ENCODE measurements around the gene RBM43. TPM values are rescaled to one million over a fixed set of nuclear protein-coding genes. Genes with fewer than 3 reads are reported as not detected.
"Not testable (repeated sequence)": the region's sequence is repeated elsewhere in the genome, so short reads cannot be mapped to it uniquely, and the experiment has no call there.

The RBM43 gene
- polyA plus RNA-seq (2013, experiment 1 of 2; ENCODE audit: insufficient read length), result 2.8 TPM
- 3.7 TPM for polyA plus RNA-seq (2013, experiment 2 of 2; ENCODE audit: insufficient read length)

DNA sequence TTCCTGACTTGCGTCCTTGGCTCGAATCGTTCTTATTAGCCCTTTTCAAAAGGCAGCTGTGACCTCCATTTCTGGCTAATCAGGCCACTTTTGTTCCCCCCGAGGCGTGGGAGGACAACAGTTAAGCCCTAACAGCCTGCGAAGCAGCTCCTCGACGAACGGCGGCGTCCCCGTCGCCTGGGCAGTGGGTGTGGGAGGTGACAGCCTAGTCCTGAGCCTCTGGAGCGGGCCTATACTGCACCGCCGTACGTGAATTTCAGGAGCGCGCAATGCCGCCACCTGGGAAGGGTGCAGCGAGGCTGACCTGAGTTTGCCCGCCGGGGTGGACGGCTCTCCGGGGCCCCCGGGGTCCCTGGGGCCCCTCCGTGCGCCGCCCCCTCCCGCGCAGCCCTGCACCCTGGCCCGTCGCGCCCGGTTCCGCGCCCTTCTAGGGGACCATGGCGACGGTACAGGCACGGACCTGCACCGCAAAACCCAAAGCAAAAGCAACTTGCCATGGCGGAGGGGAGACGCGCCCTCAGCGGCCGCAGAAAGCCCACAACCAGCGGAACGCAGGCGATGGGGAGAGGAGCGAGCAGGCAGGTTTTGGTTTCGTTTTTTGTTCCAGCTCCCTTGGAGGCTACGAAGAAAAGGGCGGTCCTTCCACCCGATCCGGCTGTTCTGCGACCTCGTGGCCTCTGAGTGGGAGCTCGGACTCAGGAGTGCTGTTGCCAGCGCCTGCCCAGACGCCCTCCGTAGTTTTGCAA, at the start of gene RBM43:
Gene RBM43, minus strand, starts transcription at position 633 of the 746 bp plus-strand sequence. Its CDS starts 136 bp downstream, at position 497.
- peak; percentile 91 for DNase-seq

DNA sequence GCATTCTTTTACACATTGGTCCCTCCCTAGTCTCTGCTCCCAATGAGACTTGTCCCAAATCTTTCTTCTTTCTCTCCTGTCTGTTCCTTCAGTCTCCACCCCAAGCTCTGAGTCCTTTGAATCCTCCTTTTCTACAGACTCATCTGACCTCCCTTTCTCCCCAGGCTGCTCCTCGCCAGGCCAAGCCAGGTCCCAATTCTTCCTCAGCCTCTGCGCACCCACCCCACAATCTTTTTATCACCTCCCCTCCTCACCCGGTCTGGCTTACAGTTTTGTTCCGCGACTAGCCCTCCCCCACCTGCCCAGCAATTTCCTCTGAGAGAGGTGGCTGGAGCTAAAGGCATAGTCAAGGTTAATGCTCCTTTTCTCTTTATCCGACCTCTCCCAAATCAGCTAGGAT, 48.6 kb upstream of the RBM43 start:
- not testable (repeated sequence) for DNase-seq

DNA sequence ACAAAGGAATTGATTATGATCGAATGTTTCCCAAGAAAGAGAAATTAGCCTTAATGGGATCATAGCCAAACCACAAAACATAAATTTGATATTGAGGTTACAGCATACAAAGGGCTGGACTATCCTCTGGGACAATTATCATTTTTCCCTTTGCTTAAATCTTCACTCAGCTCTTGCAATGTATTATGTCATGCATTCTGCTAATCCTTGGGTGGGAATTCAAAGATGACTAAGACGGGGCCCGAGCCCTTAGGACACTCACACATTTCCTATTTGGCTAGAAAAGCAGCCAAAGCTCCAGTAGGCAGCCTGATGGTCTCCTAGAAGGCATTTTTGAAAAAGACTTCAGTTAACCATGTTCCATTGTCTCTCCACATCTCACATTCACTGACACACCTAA, 45.0 kb upstream of the RBM43 start:
- peak; percentile 94 for DNase-seq

DNA sequence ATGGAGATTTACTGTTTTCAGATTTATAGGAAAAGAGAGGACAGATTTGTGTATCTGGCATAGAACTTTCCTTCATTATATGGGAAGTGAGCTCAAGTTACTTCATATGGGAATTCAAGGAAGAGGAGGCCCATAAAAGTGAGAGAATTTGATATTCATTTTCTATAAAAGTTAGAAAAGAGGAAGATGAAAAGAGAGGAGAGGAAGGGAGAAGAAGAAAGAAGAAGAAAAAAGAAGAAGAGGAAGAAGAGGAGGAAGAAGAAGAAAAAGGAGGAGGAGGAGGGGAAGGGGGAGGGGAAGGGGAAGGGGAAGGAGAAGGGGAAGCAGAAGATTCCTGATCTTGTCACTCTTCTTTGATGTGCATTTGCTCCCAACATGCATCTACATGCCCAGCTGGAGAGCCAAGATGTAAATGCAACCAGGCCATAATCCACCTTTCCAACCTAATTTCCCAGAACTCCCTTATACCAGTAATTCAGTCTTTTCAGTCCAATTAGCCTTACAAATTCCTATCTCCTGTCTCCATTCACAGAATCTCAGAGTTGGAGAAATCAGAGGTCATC, 43.5 kb upstream of the RBM43 start:
- no peak for DNase-seq

DNA sequence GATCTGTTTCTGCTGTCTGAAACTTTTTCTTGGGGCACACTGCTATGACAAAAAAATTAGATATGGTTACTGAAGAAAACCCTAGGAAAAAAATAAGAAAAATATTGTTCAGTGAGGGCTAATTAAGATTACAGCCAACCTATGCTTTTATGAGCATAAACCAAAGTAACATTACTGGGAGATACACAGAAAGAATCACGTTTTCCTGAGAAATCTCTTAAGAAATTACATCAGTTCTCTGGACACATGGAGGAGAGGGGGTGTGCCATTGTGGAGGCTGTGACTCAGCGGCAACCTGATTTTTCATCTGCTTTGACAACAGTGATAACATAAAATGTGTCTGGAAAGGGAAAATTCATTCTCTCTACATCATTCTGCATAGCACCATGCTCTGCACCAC, 41.2 kb upstream of the RBM43 start:
- DNase-seq, result peak; percentile 88

DNA sequence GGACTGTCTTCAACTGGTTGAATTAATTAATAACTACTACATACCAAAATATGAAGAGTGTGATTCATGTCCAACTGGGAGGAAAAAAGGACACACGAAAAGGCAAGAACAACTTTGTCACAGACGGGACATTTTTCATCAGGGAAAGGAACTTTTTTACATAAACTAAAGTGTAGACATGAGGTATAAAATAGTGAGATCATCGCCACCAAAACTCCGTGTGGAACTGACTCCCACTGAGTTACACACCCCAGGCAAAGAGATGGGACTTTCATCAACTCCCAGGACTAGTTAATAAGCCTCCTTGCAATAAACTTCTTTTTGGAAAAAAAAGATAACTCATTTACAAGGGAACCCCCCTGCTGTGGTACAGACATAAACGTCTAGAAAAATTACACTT, 40.7 kb upstream of the RBM43 start:
- peak; percentile 51 for DNase-seq

DNA sequence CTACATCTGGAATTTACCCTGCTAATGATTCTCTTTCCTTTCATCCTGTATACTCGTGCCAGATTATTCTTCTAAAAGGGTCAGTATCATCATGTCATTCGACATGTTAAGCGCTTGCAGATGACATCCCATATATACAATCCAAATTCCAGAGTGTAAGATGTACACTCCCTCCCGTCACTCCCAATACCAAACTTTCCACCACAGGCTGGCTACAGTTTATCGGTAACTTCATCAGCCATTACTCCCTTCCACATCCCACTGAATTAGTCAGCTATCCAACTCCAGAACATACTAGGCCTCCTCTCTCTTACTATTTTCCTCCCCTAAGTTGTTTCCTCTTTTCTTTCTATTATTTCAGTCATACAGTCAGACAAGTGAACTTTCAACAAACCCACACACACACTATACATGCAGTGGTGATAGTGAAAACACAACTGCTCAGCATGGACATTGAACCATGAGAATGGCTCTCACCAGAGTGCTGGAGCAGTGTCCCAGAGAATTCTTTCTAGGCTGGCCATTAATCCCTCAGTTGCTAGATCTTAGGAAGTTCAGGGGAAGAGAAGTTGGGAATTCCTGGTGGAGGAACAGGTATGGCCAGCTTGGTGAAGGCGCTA, 38.4 kb upstream of the RBM43 start:
- no peak for DNase-seq

DNA sequence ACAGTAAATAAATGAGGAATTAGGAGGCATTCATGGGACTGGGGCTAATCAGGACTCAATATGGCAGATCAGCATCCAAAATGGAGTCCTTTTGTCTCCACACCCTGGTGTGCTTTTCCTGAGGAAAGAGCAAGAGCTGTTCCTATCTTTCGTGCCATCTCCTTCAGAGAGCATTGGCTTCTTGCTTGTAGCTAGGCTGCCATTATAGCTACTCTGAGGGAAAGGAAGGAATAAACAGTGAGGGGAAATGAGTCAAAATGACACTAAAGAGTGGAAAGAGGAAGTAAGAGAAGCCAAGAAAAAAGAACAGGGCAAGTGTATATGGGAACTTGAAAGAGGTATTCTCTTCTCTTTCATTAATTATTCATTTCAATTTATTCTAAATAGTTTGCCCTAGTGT, 36.2 kb upstream of the RBM43 start:
- DNase-seq, result no peak

DNA sequence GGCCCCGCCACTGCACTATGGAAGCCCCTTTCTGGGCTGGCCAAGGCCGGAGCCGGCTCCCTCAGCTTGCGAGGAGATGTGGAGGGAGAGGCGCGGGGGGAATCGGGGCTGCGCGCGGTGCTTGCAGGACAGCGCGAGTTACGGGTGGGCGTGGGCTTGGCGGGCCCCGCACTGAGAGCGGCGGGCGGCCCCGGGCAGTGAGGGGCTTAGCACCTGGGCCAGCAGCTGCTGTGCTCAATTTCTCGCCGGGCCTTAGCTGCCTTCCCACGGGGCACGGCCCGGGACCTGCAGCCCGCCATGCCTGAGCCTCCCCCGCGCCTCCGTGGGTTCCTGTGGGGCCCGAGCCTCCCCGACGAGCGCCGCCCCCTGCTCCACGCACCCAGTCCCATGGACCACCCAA, 34.3 kb upstream of the RBM43 start:
- not testable (repeated sequence) for DNase-seq

DNA sequence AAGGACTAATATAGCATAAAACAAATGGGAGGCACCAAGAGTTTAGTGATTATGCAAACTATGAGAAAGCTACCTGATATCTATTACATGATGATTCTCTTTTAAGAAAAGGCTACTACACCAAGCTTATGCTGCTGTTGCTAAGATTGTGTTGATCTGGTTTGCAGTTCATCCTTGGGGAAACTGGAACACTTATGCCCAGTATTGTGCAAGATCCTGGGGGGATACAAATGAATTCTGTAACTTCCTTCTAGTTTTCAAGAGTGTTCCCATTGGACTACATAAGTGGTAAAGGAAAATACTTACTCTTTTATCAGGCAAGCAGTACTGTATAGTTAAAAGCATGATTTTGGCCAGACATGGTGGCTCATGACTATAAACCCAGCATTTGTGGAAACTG, 30.9 kb upstream of the RBM43 start:
- no peak for DNase-seq

DNA sequence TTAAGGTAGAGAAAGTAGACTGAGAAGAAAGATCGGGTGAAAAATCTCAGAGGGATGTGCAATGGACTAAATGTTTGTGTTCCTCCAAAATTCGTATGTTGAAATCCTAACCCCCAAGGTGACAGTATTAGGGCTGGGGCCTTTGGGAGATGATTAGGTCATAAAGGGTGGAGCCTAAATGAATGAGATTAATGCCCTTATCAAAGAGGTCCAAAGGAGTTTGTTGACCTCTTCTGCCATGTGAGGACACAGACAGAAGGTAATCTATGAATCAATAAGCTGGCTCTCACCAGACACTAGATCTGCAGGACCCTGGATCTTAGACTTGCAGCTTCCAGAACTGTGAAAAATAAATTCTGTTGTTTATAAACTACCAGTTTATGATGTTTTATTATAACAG, 30.5 kb upstream of the RBM43 start:
- DNase-seq, result no peak

DNA sequence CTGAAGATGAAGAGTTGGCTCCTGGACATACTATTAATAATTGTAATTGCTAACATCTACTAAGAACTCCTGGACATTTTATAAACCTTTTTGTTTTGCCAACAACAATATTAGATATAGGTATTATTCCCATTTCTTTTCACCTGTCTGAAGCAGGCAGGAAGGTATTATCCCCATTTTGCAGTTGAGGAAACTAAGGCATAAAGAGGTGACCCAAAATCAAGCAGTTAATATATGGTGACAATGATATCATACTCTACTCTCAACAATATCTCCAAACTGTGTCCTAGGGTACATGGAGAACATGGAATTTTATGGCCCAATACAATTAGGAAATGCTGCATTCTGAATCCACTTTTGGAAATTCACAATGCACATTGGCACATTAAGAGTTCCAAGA, 29.6 kb upstream of the RBM43 start:
- DNase-seq, result no peak

DNA sequence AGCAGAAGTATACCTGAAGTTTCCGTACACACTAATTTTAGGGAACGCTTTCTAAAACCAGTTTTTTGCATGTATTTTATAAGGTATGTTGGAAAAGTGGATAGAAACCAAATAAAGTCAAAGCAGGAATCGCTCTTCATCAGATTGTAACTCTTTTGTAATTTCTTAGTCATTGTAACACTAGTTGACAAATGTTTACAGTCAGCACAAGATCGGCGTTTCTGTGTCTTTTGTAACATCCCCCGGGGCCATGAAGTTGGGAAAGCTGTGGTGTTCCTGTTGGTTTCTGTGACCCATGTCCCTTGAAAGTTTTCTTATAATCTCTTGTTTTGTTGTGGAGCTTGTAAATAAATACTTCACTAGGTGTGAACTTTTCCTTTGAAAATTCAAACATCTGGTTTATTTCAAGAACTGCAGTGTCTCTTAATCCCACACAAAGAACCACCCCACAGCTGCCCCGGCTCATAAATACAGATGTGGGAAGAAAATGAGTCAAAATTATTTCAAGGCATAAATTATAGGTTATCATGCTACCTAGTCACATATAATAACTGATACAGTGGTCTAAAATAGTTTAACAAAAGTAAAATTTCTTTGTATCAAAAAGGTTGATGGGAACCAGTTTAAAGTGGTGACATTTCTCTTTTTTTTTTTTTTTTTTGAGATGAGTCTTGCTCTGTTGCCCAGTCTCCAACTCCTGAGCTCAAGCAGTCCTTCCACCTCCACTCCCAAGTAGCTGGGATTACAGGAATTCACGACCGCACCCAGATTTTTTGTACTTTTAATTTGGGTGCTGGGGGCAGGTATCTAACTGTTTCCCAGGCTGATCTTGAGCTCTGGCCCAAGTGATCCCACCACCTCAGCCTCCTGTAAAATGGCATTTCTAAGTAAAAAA, 28.6 kb upstream of the RBM43 start:
- peak; percentile 36 for DNase-seq

DNA sequence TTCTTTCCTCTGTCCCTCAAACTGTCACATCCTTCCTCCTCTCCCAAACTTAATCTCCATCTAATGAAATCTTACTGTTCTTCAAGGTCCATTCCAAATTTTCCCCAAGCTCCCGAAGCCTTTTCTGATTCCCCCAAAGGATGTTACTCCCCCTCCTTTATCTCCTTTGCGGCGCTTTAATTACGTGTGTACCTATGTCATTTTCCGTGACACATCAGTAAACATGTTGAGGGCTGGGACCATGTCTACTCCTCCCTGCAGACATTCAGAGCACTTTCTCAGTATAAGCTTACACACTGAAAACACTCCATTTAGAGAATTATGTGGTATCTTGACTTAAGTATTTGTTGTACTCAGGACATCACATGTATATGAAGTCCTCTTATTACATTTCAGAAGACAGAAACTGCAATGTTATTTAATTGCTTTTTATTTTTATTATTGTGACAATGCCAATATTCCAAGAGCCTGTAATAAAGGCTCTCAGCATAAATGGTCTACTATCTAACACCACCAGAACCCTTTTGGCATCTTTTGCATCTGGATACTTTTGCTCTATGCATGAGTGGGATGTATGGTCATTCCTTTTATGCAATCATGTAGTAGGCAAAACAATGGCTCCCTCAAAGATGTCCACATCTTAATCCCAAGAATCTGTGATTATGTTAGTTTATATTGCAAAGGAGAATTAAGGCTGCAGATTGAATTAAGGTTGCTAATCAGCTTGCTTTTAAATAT, 26.0 kb upstream of the RBM43 start:
- DNase-seq, result no peak

DNA sequence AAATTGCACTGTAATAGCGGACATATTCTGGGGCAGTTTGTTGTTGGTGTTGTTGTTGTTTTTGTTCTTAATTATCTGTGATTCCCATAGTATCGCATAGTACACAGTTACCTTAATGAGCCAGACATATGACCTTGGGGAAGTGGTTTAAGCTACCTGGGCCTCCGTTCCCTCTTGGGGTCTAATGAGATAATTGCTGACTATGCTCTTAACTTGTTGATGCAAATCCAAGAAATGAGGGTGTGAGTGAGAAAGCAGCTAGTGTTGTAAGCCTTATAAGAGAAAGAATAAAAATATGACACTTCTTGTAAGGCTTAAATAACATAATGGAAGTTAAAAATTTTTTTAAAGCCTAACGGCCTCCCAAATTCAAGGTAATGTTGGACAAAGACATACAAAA, 20.7 kb upstream of the RBM43 start:
- no peak for DNase-seq

DNA sequence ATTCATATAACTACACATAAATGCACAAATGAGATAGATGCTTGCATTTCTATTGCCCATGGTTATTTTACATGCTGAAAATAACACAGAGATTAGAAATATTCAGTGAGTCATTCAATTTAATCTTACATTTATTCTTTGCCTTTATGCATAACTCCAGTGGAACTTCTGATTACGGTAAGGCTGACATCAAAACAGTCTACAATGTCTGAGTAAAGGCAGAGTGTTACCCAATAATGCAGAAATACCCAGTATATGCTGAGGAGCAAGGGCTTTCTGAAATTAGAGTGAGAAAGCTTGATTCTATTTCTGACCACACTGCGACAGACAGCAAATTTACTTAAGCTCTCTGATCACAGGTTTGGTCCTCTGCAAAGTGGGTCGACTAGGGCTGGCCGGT, 18.6 kb upstream of the RBM43 start:
- peak; percentile 41 for DNase-seq

DNA sequence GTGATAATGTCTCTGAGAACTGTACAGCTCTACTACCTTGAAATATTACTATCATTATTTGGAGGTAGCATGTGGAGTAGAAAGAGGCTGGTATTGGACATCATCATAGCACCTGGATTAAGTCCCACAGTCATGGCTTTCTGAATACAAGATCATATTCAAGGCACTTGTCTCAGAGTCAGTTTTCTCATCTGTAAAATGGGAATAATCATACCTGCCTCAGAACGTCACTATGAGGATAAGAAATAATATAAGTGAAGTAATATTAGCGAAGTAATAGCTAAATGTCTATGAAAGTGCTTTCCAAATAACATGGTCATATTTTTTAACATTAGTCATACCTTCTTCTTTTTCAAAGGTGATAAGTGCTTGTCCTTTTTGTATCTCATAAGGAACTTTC, 16.8 kb upstream of the RBM43 start:
- no peak for DNase-seq

DNA sequence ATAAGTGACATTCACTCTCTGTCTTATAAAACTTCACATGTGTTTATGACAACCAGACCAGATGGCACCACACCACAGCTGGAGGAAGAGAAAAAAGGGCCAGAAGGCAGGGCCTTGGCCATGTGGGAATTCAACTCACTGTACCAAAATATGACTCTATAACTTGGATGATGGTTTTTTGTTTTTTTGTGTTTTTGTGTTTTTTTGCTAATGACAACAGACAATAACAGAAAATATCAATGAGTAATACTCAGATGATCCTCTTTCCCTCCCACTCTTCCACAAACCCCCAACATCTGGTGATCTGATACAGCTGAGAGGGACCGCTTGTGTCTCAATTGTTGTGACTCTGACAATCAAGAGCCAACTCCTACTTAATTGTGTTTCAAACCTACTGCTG, 15.4 kb upstream of the RBM43 start:
- no peak for DNase-seq

DNA sequence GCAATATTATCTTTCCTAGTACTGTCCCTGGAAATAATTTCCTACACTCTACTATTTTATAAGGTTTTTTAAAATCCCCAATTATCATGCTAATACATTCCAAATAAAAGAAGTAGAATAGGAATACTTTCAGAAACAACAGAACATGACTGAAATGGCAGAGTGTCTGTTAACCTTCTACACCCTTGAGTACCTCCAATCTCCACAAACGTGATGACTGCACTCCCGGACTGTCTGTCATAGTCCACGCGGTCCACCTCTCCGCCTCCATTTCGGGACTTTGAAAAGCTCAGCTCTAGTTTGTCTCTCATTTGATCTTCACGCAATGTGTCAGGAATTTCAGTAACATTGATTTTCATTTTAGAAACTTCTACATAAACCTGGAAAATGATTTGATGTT, 13.6 kb upstream of the RBM43 start:
- DNase-seq, result no peak

DNA sequence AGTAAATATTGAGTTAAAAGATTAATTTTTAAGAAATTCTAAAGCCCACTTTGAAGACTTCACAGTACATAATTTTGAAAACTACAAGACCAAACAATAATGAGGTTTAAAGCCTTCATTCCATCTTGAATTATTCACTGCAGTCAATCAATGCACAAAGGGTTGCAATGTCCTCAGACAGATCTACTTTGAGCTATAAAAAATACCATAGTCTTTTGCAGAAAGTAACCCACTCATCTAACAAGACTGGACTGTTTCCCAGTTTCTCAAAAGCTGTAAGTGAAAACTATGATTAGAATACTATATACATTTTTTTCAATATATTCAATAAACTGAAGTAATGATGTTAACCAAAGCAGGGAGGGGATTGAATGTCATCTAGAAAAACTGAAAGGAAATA, 10.2 kb upstream of the RBM43 start:
- no peak for DNase-seq

DNA sequence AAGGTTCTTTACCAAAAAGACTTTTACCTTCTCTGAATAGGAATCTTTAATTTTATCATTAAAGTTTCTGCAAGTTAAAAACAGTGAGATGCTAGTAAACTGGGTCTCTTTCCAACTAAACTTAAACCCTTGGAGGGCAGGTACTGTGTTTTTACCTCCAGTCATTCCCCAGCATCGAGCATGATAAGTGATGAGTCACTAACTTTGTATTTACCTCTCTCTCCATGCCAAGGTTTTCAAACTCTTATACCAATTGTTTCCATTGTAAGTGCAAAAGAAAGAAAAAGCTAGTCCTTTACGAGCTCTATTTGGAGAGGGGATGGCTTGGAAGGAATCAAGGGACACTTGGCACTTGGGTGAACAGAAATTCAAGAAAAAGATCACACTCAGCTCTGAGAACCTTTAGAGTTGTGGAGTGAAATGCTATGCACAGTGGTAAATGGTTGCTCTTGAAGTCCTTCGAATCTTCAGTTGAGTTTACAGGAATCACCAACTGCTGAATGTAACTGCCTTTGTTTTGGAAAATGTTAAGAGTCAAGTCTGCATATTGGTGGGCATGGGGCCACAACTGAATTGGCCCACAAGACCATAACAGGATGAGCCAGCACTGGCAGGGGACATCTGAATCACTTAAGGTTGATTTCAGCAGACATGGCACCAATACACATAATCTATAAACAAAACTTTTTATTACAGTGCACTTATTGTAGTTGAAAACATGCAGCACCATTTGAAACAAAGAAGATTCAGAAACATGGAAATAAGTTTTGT, 8.3 kb upstream of the RBM43 start:
- no peak for DNase-seq

All from fibroblast of skin of scalp (primary cell).